ENCODE measurements around the gene NAV3. TPM values are rescaled to one million over a fixed set of nuclear protein-coding genes. Genes with fewer than 3 reads are reported as not detected.

The NAV3 gene
- total RNA-seq, 6 donors from 2014 or later, result 3.5 to 24.1 (median 8.6) TPM

DNA sequence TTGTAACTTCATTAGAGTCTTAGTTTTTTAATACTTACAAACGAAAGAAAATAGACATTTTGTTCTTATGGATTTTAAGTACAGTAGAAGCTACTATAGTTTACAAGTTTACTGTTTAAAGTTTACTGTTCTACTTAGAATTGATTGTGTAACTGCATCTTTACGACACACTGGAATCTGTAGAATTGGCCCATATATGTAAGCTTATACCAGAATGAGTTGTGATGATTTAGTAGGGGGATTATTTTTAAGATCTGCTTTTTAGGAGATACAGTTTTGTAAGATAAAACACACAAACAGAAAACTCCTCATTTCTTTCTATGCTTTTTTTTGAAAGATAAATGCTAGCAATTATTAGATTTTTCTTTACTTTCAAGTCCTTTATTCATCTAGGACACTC lies 30.2 kb upstream of the NAV3 start:
- no peak overlapping the region for H3K27ac ChIP-seq
- H3K4me3 ChIP-seq, result no peak overlapping the region
- H3K4me1 ChIP-seq, result no peaks in the 10 kb centered on the region
- no peak for TF ChIP-seq EP300 (IDR thresholded peaks at IDR 0.05)
- TF ChIP-seq, protein P1, sequence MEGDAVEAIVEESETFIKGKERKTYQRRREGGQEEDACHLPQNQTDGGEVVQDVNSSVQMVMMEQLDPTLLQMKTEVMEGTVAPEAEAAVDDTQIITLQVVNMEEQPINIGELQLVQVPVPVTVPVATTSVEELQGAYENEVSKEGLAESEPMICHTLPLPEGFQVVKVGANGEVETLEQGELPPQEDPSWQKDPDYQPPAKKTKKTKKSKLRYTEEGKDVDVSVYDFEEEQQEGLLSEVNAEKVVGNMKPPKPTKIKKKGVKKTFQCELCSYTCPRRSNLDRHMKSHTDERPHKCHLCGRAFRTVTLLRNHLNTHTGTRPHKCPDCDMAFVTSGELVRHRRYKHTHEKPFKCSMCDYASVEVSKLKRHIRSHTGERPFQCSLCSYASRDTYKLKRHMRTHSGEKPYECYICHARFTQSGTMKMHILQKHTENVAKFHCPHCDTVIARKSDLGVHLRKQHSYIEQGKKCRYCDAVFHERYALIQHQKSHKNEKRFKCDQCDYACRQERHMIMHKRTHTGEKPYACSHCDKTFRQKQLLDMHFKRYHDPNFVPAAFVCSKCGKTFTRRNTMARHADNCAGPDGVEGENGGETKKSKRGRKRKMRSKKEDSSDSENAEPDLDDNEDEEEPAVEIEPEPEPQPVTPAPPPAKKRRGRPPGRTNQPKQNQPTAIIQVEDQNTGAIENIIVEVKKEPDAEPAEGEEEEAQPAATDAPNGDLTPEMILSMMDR (IDR thresholded peaks at IDR 0.05), result no peak
- TF ChIP-seq POLR2A (IDR thresholded peaks at IDR 0.05), result no peak
- TF ChIP-seq POLR2AphosphoS5 (IDR thresholded peaks at IDR 0.05), result no peak
- H3K9me3 ChIP-seq, result peaks cover 0 to 6% (median 2%) of the 10 kb centered on the region in 4 donors
- no peaks in the 10 kb centered on the region for H3K36me3 ChIP-seq
- DNase-seq, result no peak
- ATAC-seq (ENCODE audit: low FRiP score in 2 of 2), result no peak
- WGBS, 2 donors, result 77 to 84% methylated on average over 2 of the region's 2 CpGs
- H3K27me3 ChIP-seq, result no peaks in the 10 kb centered on the region

DNA sequence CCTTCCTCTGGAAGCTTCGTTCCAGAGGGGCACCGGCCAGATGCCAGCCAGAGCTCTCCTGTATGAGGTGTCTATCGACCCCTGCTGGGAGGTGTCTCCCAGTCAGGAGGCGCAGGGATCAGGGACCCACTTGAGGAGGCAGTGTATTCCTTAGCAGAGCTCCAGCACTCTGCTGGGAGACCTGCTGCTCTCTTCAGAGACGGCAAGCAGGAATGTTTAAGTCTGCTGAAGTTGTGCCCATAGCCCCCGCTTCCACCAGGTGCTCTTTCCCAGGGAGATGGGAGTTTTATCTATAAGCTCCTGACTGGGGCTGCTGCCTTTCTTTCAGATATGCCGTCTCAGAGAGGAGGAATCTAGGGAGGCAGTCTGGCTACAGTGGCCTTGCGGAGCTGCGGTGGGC lies 22.2 kb upstream of the NAV3 start:
- H3K27ac ChIP-seq, result no peak overlapping the region
- H3K4me1 ChIP-seq, result no peaks in the 10 kb centered on the region
- no peaks in the 10 kb centered on the region for H3K27me3 ChIP-seq
- H3K36me3 ChIP-seq, result no peaks in the 10 kb centered on the region
- no peak for DNase-seq
- no peak for ATAC-seq (ENCODE audit: low FRiP score in 2 of 2)
- peaks cover 0 to 6% (median 2%) of the 10 kb centered on the region in 4 donors for H3K9me3 ChIP-seq
- WGBS, 2 donors, result 93 to 94% methylated on average over 5 to 9 of the region's 9 CpGs
- H3K4me3 ChIP-seq, result no peak overlapping the region
- TF ChIP-seq POLR2A (IDR thresholded peaks at IDR 0.05) (no peak), EP300 (IDR thresholded peaks at IDR 0.05) (no peak), POLR2AphosphoS5 (IDR thresholded peaks at IDR 0.05) (no peak)
- TF ChIP-seq, protein P1 (IDR thresholded peaks at IDR 0.05), result no peak

DNA sequence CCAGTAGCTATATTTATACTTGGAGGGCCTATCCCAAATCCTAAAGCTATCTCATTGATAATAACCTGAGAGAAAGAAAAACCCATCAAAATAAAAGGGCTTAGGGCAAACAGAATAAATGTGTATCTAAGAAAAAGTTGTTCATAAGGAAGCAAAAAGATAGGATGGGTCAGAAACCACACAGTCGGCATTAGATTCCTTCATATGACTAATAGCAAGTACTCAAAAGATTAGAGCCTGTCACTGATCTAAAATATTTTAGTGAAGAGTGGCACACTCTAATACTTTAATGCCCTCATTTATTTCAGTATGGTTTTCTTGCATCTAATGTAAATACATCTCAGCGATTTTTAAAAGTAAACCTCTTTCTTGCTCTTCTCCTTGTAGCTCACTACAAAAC lies 17.1 kb upstream of the NAV3 start:
- Histone ChIP-seq H3K9me3 (no peaks in the 10 kb centered on the region), H3K36me3 (no peaks in the 10 kb centered on the region), H3K4me3 (no peak overlapping the region), H3K4me1 (peaks cover 0 to 3% (median 0%) of the 10 kb centered on the region in 4 donors), H3K27me3 (no peaks in the 10 kb centered on the region), H3K27ac (no peak overlapping the region)
- DNase-seq, result no peak
- TF ChIP-seq POLR2A (IDR thresholded peaks at IDR 0.05), result no peak
- TF ChIP-seq EP300 (IDR thresholded peaks at IDR 0.05), result no peak
- no peak for TF ChIP-seq POLR2AphosphoS5 (IDR thresholded peaks at IDR 0.05)
- TF ChIP-seq, protein P1 (IDR thresholded peaks at IDR 0.05), result no peak
- WGBS, 2 donors, result 83 to 87% methylated on average over 2 of the region's 2 CpGs
- ATAC-seq (ENCODE audit: low FRiP score in 2 of 2), result no peak

DNA sequence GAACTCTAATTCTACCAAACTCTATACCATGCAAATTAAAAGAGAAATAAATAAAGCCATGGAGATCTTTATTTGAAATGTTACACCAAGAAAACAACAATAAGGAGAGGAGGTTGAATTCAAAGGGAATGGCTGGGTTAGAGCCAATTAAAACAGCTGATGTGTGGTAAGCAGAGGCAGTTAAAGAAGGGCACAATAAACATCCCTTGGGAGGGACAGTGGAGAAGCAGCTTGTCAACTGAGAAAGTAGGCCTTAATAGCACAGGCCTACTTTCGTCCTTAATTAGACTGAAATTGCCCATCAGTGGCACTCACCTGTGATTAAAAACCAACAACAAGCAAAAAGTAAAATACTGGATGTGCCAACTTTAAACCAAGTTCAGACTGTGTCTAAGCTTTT lies 16.3 kb upstream of the NAV3 start:
- no peak for DNase-seq
- Histone ChIP-seq H3K27ac (no peak overlapping the region), H3K4me1 (peaks cover 0 to 3% (median 0%) of the 10 kb centered on the region in 4 donors), H3K9me3 (no peaks in the 10 kb centered on the region), H3K36me3 (no peaks in the 10 kb centered on the region), H3K27me3 (no peaks in the 10 kb centered on the region), H3K4me3 (no peak overlapping the region)
- TF ChIP-seq POLR2AphosphoS5 (IDR thresholded peaks at IDR 0.05), result no peak
- no peak for TF ChIP-seq EP300 (IDR thresholded peaks at IDR 0.05)
- TF ChIP-seq, protein P1 (IDR thresholded peaks at IDR 0.05), result no peak
- no peak for TF ChIP-seq POLR2A (IDR thresholded peaks at IDR 0.05)
- 87 to 94% methylated on average over 1 of the region's 1 CpG for WGBS, 2 donors
- no peak for ATAC-seq (ENCODE audit: low FRiP score in 2 of 2)

DNA sequence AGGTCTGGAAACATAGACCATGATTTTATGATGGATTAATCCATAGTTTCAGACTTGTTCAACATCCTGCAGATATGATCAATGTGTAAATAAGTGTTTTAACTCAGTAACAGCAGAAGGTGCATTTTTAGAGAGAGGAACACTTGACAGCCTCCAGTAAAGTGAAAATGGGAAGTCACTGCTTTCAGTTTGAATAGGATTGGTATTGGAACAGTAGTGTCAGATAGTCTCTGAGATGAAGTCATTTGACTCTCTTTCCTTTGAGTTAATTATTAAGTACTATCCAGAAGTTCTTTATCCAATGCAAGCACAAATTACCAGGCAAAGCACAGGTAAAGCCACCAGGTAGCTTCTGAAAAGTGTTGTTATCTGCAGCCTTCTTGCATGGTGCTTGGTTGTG lies 14.5 kb upstream of the NAV3 start:
- DNase-seq (no peak), ATAC-seq (ENCODE audit: low FRiP score in 2 of 2) (no peak)
- Histone ChIP-seq H3K27me3 (no peaks in the 10 kb centered on the region), H3K4me1 (peaks cover 0 to 3% (median 0%) of the 10 kb centered on the region in 4 donors), H3K4me3 (no peak overlapping the region), H3K9me3 (no peaks in the 10 kb centered on the region), H3K27ac (no peak overlapping the region), H3K36me3 (no peaks in the 10 kb centered on the region)
- no peak for TF ChIP-seq POLR2AphosphoS5 (IDR thresholded peaks at IDR 0.05)
- TF ChIP-seq, protein P1 (IDR thresholded peaks at IDR 0.05), result no peak
- no peak for TF ChIP-seq EP300 (IDR thresholded peaks at IDR 0.05)
- no peak for TF ChIP-seq POLR2A (IDR thresholded peaks at IDR 0.05)
